H1 (cell line): ENCODE measurements around the gene CD96. TPM values are rescaled to one million over a fixed set of nuclear protein-coding genes. Genes with fewer than 3 reads are reported as not detected.

Experiments
- CTCF ChIA-PET: fragments of 300-600 bp; sonication (Branson Sonifier 250); formaldehyde crosslinking; loops from one replicate; lab custom pipeline; 2021; ENCODE audit not compliant: partially characterized antibody; lab: Charles Lee
- POLR2A ChIA-PET: fragments of 300-600 bp; sonication (Branson Sonifier 250); formaldehyde crosslinking; loops from one replicate; lab custom pipeline; 2021; ENCODE audit warnings: inconsistent platforms; ENCODE audit not compliant: partially characterized antibody; lab: Charles Lee
- DNase-seq, 2 experiments: peaks; one replicate each; pipeline versions ENCODE4 v3.0.0 to v3.0.0-alpha.2; 2010 to 2022; ENCODE audit warnings: low spot score in 2 of 2, low read depth in 1 of 2, mixed read lengths in 1 of 2
- FAIRE-seq: peaks from 2 replicates; lab custom pipeline; 2011; peaks lifted over from hg19 to GRCh38; lab: Jason Lieb, UNC
- H2AFZ ChIP-seq: 2 replicates; pipeline ENCODE4 v1.8.1; 2012; ENCODE audit warnings: low read length, inconsistent platforms
- H2AK5ac ChIP-seq: 2 replicates; pipeline ENCODE4 v1.6.1; 2013; ENCODE audit warnings: low read depth, low read length
- H2BK120ac ChIP-seq: replicated peaks from 2 replicates; pipeline ENCODE3; 2013; ENCODE audit warnings: low read depth, low read length, inconsistent platforms
- H2BK12ac ChIP-seq: 2 replicates; pipeline ENCODE4 v1.6.1; 2013; ENCODE audit warnings: low read depth, low read length
- H2BK15ac ChIP-seq: 2 replicates; pipeline ENCODE4 v1.6.1; 2013; ENCODE audit warnings: low read length
- H2BK20ac ChIP-seq: 2 replicates; pipeline ENCODE4 v1.6.1; 2013; ENCODE audit warnings: low read length
- H2BK5ac ChIP-seq: 2 replicates; pipeline ENCODE4 v1.6.1; 2013; ENCODE audit warnings: low read depth, low read length
- H3K14ac ChIP-seq: 2 replicates; pipeline ENCODE4 v1.6.1; 2013; ENCODE audit warnings: inconsistent platforms; ENCODE audit not compliant: insufficient read length
- H3K18ac ChIP-seq: 2 replicates; pipeline ENCODE4 v1.6.1; 2013; ENCODE audit warnings: low read length; ENCODE audit errors: extremely low read depth
- H3K23ac ChIP-seq: 2 replicates; pipeline ENCODE4 v1.6.1; 2013; ENCODE audit warnings: inconsistent platforms; ENCODE audit not compliant: insufficient read length
- H3K23me2 ChIP-seq: 2 replicates; pipeline ENCODE4 v1.6.1; 2013; ENCODE audit warnings: low read depth, low read length
- H3K27ac ChIP-seq: 2 replicates; pipeline ENCODE4 v1.6.1; 2011; ENCODE audit warnings: low read depth, low read length, inconsistent platforms
- H3K27me3 ChIP-seq, 4 experiments: replicated peaks in 1 of 4; 1 replicate in 1 of 4; 2 replicates in 3 of 4; pipeline versions ENCODE4 v1.6.1 to v1.8.1; 2011 to 2013; ENCODE audit warnings: low read length in 3 of 4, mild to moderate bottlenecking in 3 of 4, inconsistent platforms in 2 of 4, mixed read lengths in 2 of 4, moderate library complexity in 1 of 4; ENCODE audit not compliant: control insufficient read depth in 3 of 4, insufficient read depth in 3 of 4; ENCODE audit errors: extremely low read depth in 1 of 4
- H3K36me3 ChIP-seq, 4 experiments: 2 replicates each; pipeline versions ENCODE4 v1.6.1 to v1.8.1; 2011 to 2013; ENCODE audit warnings: mild to moderate bottlenecking in 4 of 4, low read length in 3 of 4, moderate library complexity in 2 of 4, control low read depth in 1 of 4, inconsistent platforms in 1 of 4; ENCODE audit not compliant: insufficient read depth in 4 of 4, control insufficient read depth in 2 of 4
- H3K4ac ChIP-seq: replicated peaks from 2 replicates; pipeline ENCODE3; 2013; ENCODE audit warnings: low read length, low read depth, mixed read lengths, inconsistent platforms; ENCODE audit not compliant: insufficient read length
- H3K4me1 ChIP-seq, 4 experiments: replicated peaks in 1 of 4; 1 replicate in 1 of 4; 2 replicates in 3 of 4; pipeline versions ENCODE4 v1.6.1 to v1.8.1; 2011 to 2013; ENCODE audit warnings: low read length in 3 of 4, inconsistent platforms in 2 of 4, mixed read lengths in 1 of 4; ENCODE audit not compliant: insufficient read depth in 4 of 4, control insufficient read depth in 3 of 4
- H3K4me2 ChIP-seq, 2 experiments: 2 replicates each; pipeline versions ENCODE4 v1.6.1 to v1.8.1; 2011 to 2013; ENCODE audit warnings: low read depth in 2 of 2, low read length in 2 of 2, control low read depth in 1 of 2, inconsistent platforms in 1 of 2, mild to moderate bottlenecking in 1 of 2; ENCODE audit not compliant: insufficient read depth in 1 of 2
- H3K4me3 ChIP-seq, 4 experiments: fragments of 200-600, 300-600 bp in 1 of 4; sonication (generic), shearing (Covaris generic), sonication (Bioruptor Twin) in 1 of 4; 2 replicates each; pipeline versions ENCODE4 v1.5.1 to v1.8.1; 2011 to 2016; ENCODE audit warnings: low read length in 4 of 4, low read depth in 3 of 4, control low read depth in 2 of 4, inconsistent platforms in 2 of 4, mild to moderate bottlenecking in 2 of 4, mixed read lengths in 1 of 4, moderate library complexity in 1 of 4; ENCODE audit not compliant: insufficient read depth in 2 of 4; ENCODE audit errors: extremely low read depth in 1 of 4
- H3K56ac ChIP-seq: replicated peaks from 2 replicates; pipeline ENCODE3; 2013; ENCODE audit warnings: low read depth, mild to moderate bottlenecking, mixed read lengths, low read length, inconsistent platforms; ENCODE audit not compliant: insufficient read length
- H3K79me1 ChIP-seq: 2 replicates; pipeline ENCODE4 v1.6.1; 2013; ENCODE audit warnings: low read depth, low read length, control low read depth
- H3K79me2 ChIP-seq, 2 experiments: 2 replicates each; pipeline versions ENCODE4 v1.6.1 to v1.8.1; 2012 to 2013; ENCODE audit warnings: low read length in 2 of 2, mild to moderate bottlenecking in 2 of 2, inconsistent platforms in 1 of 2; ENCODE audit not compliant: insufficient read depth in 2 of 2, control insufficient read depth in 1 of 2
- H3K9ac ChIP-seq, 4 experiments: replicated peaks in 1 of 4; 1 replicate in 1 of 4; 2 replicates in 3 of 4; pipeline versions ENCODE4 v1.6.1 to v1.8.1; 2011 to 2013; ENCODE audit warnings: low read depth in 3 of 4, low read length in 3 of 4, control low read depth in 2 of 4, mild to moderate bottlenecking in 2 of 4, moderate library complexity in 2 of 4, inconsistent platforms in 1 of 4; ENCODE audit errors: extremely low read depth in 1 of 4
- H3K9me3 ChIP-seq, 2 experiments: 2 replicates each; pipeline versions ENCODE4 v1.6.1 to v1.8.1; 2012 to 2013; ENCODE audit warnings: mild to moderate bottlenecking in 2 of 2, moderate library complexity in 2 of 2, control low read depth in 1 of 2, inconsistent platforms in 1 of 2, low read depth in 1 of 2, low read length in 1 of 2, mixed read lengths in 1 of 2; ENCODE audit not compliant: insufficient read depth in 2 of 2
- H4K20me1 ChIP-seq, 2 experiments: replicated peaks in 1 of 2; 2 replicates each; pipeline versions ENCODE3 to v1.8.1; 2011 to 2013; ENCODE audit warnings: inconsistent platforms in 2 of 2, low read length in 2 of 2, mild to moderate bottlenecking in 1 of 2; ENCODE audit not compliant: insufficient read depth in 2 of 2, control insufficient read depth in 1 of 2
- H4K5ac ChIP-seq: 2 replicates; pipeline ENCODE4 v1.6.1; 2013; ENCODE audit warnings: low read length, low read depth, mixed read lengths, inconsistent platforms; ENCODE audit not compliant: insufficient read length
- H4K8ac ChIP-seq: 2 replicates; pipeline ENCODE4 v1.8.0; 2013; ENCODE audit warnings: mild to moderate bottlenecking, moderate library complexity, low read length, inconsistent platforms; ENCODE audit not compliant: insufficient read depth; ENCODE audit errors: extremely low read depth
- H4K91ac ChIP-seq: replicated peaks from 2 replicates; pipeline ENCODE3; 2013; ENCODE audit warnings: low read length, mixed read lengths, inconsistent platforms; ENCODE audit not compliant: insufficient read length
- SP4 ChIP-seq: IDR thresholded peaks from 2 replicates; pipeline ENCODE4 v1.6.1; 2012; ENCODE audit warnings: low read length, inconsistent platforms
- WGBS, 2 experiments: shearing (Covaris generic) in 1 of 2; methylation state at CpG; one replicate each; pipeline versions ENCODE4 v1.1.6 to v1.1.7; 2013 to 2015; ENCODE audit warnings: low lambda C conversion rate in 2 of 2, mixed read lengths in 2 of 2, inconsistent platforms in 1 of 2, low coverage in 1 of 2, missing lambda C conversion rate in 1 of 2; ENCODE audit not compliant: insufficient replicate concordance in 2 of 2, insufficient coverage in 1 of 2, insufficient read length in 1 of 2; ENCODE audit errors: extremely low coverage in 1 of 2, missing lambda C conversion rate in 1 of 2; 5-methylcytosine and 5-hydroxymethylcytosine counted together
- polyA plus RNA-seq, 7 experiments: library from polyadenylated mRNA; depleted of rRNA in 3 of 7; stranded (reverse) in 5 of 7; unstranded in 2 of 7; fragments of >200 nt in 5 of 7; fragments of 200-250 nt in 2 of 7; gene quantifications; 1 replicate in 5 of 7; 2 replicates in 1 of 7; 4 replicates in 1 of 7; pipeline versions ENCODE4 v1.2.1 to v1.2.3, GENCODE V29; 2011 to 2013; ENCODE audit warnings: missing spikeins in 2 of 7, mixed read lengths in 2 of 7
- total RNA-seq: library from RNA; stranded (reverse); fragmentation: NEBNext Ultra II Directional; extraction: Animal tissue kit (Norgen Biotek cat#: 25700); gene quantifications from 2 replicates; pipeline ENCODE4 v1.2.1, GENCODE V29; 2021

The CD96 gene
- total and polyA plus RNA-seq, 2 of the 8 experiments (the other 6 are each of a cell fraction or from before 2014, with no cell fraction given): not detected

GRCh38 chr3:111496894-111497559 lies 45.0 kb upstream of the CD96 start:
- Histone ChIP-seq H4K20me1 (no peaks in the 10 kb centered on the region), H3K4me1 (no peaks in the 10 kb centered on the region), H3K4me2 (no peak overlapping the region), H2BK12ac (no peak overlapping the region), H2BK20ac (no peak overlapping the region), H3K9ac (no peak overlapping the region), H3K23me2 (no peaks in the 10 kb centered on the region), H2BK120ac (no peak overlapping the region), H3K9me3 (no peaks in the 10 kb centered on the region), H3K4ac (no peak overlapping the region), H2BK15ac (no peak overlapping the region), H3K56ac (no peak overlapping the region), H3K23ac (no peak overlapping the region), H2BK5ac (no peak overlapping the region), H4K91ac (no peak overlapping the region), H3K14ac (no peak overlapping the region), H3K18ac (no peak overlapping the region), H3K27ac (no peak overlapping the region), H4K5ac (no peak overlapping the region), H4K8ac (no peak overlapping the region), H3K4me3 (no peak overlapping the region), H3K79me1 (no peaks in the 10 kb centered on the region), H3K27me3 (no peaks in the 10 kb centered on the region), H3K36me3 (no peaks in the 10 kb centered on the region), H2AK5ac (no peak overlapping the region), H3K79me2 (no peaks in the 10 kb centered on the region), H2AFZ (peak overlapping the region; percentile 76; the same call in 1 of the 2 replicates)
- CTCF ChIA-PET: no interaction called here
- POLR2A ChIA-PET: no interaction called here
- no peak for DNase-seq
- FAIRE-seq: no peak
- 91% methylated on average over 14 of the region's 14 CpGs; no CpG with 5 or more reads in 1 of the 2 experiments for WGBS, 2 experiments
- TF ChIP-seq SP4: no peak
